CD4-positive, alpha-beta T cell treated with Interleukin-2 at 100 ng/mL for 4 hours (primary cell): ENCODE results near the gene ASPN.

Experiments used
- DNase-seq: peaks from one replicate; pipeline ENCODE4 v3.0.0-alpha.2; 2020; ENCODE audit warnings: low spot score

Gene ASPN

GRCh38 chr9:92482329-92482728 is at the start of gene ASPN:
Gene ASPN, minus strand, starts transcription at chr9:92482506.
- DNase-seq = no peak

- no peak for DNase-seq
Measured at GRCh38 chr9:92530893-92531292, 48.6 kb upstream of the ASPN start.

GRCh38 chr9:92529124-92529523 is 46.8 kb upstream of the ASPN start:
- no peak for DNase-seq

DNA sequence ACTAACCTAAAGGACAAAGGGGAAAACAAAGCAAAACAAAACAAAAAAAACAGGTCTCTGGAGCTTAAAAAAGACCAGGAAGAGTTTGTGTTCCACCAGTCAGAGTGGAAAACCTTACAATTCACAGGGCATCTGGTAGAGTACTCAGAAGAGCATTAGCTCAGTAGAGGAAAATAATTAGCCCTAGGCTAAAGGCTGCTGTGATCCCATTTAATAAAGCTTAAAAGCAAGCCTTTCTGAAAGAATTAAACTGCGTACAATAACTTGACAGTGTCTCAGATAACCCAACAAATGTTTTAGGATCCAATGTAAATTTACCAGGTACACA is 46.2 kb upstream of the ASPN start:
- no peak for DNase-seq

GRCh38 chr9:92527832-92528521 is 45.7 kb upstream of the ASPN start:
- no peak for DNase-seq

GRCh38 chr9:92527291-92527828 is 45.1 kb upstream of the ASPN start:
- DNase-seq = no peak

- no peak for DNase-seq
Measured at GRCh38 chr9:92525306-92525705, 43.0 kb upstream of the ASPN start.

DNA sequence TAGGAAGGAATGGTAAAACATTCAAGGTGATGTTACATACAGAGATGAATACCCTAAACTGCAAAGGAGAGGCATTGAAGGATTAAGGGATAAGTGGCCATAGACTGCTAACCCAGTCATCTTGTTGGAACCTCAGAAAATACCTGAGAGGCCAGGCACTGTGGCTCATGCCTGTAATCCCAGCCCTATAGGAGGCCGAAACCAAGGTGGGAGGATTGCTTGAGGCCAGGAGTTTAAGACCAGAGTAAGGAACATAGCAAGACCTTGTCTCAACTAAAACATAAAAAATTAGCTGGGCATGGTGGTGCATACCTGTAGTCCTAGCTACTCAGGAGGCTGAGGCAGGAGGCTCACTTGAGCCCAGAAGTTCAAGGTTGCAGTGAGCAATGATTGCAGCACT is 42.6 kb upstream of the ASPN start:
- no peak for DNase-seq

DNA sequence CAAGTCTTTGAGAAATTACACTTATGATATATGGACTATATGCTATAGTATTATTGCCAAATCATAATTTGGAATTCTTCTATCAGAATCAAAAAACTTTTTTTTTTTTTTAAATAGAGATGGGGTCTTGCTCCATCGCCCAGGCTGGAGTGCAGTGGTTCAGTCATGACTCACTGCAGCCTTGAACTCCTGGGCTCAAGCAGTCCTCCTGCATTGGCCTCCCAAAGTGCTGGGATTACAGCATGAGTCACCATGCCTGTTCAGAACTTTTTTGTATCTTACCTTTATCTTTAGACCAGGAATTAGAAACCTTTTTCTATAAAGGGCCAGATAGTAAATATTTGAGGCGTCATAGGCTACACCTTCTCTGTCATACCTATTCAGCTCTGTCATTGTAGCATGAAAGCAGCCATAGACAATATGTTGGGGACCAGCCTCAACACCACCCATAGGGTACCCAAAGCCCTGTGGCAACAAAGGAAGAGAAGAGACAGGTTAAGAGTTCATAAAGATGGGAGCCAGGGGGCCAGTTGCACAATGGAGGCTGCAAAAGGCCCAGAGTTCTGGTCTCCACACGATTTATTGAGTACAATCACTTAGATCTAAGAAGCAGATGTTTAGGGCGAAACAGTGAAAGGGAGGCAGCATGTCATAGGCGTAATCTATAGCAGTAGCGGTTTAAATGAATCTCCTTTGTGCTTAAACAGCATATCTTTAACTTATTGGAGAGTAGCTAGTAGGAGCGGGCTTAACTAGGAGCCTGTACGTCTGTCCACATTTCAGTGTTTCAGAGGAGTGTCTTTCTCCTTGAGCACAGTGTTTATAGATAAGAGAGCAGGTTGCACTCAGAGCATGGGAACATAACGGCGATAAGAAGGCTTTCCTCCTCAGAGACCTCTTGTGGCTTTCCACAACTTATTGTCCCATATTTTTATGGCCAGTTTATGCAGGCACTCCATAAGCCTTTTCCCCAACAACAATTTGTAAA is 41.0 kb upstream of the ASPN start:
- no peak for DNase-seq

GRCh38 chr9:92520837-92521236 is 38.5 kb upstream of the ASPN start:
- DNase-seq = no peak

- no peak for DNase-seq
Measured at GRCh38 chr9:92518199-92518598, 35.9 kb upstream of the ASPN start.

- no peak for DNase-seq
Measured at GRCh38 chr9:92517046-92517445, 34.7 kb upstream of the ASPN start.

GRCh38 chr9:92516521-92516920 is 34.2 kb upstream of the ASPN start:
- DNase-seq = no peak

DNA sequence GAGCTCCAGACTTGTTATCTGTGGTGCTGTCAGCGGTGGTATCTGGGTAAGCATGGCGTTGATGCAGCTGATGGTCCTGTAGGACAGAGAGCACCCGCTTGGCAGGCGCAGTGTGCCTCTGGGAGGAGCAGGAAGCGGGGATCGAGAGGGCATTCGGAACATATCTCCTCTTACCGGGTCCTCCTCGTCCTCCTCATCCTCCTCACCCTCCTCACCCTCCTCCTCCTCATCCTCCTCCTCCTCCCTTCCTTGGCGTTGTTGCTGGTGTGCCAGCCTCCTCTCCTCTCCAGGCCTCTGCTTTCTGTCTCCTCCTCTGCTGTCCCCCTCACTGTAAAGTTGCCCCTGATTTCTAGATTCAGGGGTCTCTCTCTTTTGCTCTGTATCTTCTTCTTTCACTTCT is 32.3 kb upstream of the ASPN start:
- DNase-seq = no peak

GRCh38 chr9:92513349-92513748 is 31.0 kb upstream of the ASPN start:
- DNase-seq = no peak

DNA sequence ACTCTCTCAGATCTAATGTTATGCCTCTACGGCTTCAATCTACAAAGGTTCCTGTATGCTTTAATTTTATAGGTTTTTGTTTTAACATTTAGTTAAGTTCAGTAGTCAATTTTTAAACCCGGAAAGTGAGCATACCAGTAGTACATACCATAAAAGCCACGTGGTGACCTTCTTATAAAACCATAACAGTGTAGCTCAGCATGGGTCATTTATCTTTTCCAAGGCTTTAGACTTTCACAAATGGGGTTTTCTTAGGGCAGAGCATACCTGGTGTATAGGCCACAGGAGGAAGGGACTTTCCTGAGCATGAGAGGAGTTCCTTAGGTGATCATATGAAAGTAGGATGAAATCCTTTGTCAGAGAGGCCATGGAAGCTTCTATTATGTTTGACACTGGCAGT is 30.3 kb upstream of the ASPN start:
- DNase-seq = no peak

GRCh38 chr9:92510747-92511146 is 28.4 kb upstream of the ASPN start:
- DNase-seq = no peak

- no peak for DNase-seq
Measured at GRCh38 chr9:92509050-92509449, 26.7 kb upstream of the ASPN start.

DNA sequence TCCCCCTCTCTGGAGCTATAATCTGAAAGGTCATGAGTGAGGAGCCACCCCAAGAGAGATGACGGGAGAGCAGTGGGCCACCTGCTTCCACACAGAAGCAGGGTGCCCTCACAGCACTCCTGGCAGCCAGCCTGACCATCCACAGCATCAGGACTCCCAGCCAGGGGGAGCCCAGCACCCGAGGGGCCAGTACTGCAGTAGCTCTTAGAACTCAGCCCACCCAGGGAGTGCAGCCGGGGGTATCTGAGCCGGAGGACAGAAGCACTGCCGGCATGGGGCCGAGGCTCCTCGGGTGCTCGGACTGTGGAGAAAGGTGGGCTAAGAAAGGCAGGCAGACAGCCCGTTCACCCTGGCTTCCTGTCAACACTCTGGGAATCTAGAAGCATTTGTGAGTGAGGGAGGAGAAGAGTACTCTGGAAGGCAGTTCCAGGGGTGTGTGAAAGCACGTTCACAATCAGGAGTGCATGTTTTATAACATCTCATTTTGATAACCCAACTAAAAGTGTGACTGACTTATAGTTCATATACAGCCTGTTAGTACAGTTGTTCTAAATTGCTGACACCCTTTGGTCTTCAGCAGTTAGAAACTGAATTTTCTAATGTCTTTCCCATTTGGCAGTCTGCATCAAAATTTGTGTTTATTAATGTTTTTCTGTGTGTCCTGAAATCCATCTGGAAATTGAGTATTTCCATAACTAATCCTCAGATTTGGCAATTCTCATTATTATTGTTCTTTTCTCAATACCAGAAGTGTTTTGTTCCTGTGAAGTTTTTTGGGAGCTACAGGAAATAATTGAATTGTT is 25.9 kb upstream of the ASPN start:
- DNase-seq = no peak

GRCh38 chr9:92507496-92507895 is 25.2 kb upstream of the ASPN start:
- DNase-seq = no peak

- DNase-seq = no peak
Measured at GRCh38 chr9:92507005-92507404, 24.7 kb upstream of the ASPN start.

DNA sequence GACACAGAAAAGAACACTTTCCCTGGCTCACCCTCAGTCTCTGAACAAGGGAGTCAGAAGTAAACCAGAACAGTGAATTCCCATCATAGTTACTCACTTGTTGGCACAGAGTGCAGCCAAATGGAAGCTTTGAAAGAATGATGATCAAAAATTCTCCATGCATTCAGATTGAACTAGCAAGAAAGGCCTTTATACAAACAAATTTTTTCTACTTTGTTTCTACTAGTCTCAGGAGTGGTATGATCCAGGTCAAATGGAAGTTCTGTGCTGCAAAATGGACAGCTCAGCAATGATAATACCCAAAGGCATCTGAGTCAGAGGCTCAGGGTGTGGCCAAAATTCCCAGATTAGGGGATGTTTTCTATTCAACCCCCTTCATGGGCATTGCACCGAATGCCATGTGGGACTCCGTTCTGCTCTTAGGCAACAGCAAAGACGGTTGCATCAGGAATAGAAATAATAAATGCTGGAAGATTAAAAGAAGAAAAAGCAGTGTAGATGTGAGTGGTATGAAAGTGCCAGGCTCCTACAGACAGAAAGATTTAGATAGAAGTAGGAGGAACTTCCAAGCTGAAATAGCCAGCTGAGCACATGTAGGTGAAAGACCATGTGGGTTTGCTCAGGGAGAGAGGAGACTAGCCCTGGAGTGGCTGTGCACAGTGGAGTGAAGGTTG is 24.0 kb upstream of the ASPN start:
- DNase-seq = no peak
